GM18951 (cell line): ENCODE results near the gene GATA5.

ENCODE experiments used
- POLR2A ChIP-seq: IDR thresholded peaks from 4 replicates; pipeline ENCODE4 v1.6.1; 2011; ENCODE audit warnings: mild to moderate bottlenecking; ENCODE audit not compliant: insufficient read length, insufficient read depth; ENCODE audit errors: extremely low read depth
- in situ Hi-C: fragments of 300-500 bp; cut with MboI; formaldehyde crosslinking; loops from one replicate; pipeline ENCODE4 v1.12.0; 2022; ENCODE audit warnings: low sequenced_read_pairs, mixed read lengths, inconsistent platforms; ENCODE audit not compliant: unreplicated experiment

Gene GATA5

GRCh38 chr20:62479156-62479555 lies 3.4 kb upstream of the GATA5 start:
- TF ChIP-seq POLR2A: no peak
- in situ Hi-C loops: no loop called here

GRCh38 chr20:62477669-62478455 lies 2.1 kb upstream of the GATA5 start:
- no peak for TF ChIP-seq POLR2A
- in situ Hi-C loops: no loop called here

GRCh38 chr20:62476056-62476838 lies 452 bp upstream of the GATA5 start:
- TF ChIP-seq POLR2A: no peak
- in situ Hi-C loops: no loop called here

GRCh38 chr20:62475027-62475771 lies 596 bp downstream of the GATA5 start:
- in situ Hi-C loops: no loop called here
- no peak for TF ChIP-seq POLR2A

- TF ChIP-seq POLR2A: no peak
- in situ Hi-C loops: no loop called here
These were observed 1.2 kb downstream of the GATA5 start for GRCh38 chr20:62474604-62475026.

- TF ChIP-seq POLR2A: no peak
- in situ Hi-C loops: no loop called here
These were observed 1.8 kb downstream of the GATA5 start for GRCh38 chr20:62473717-62474603.

GRCh38 chr20:62472941-62473585 lies 2.7 kb downstream of the GATA5 start:
- TF ChIP-seq POLR2A: no peak
- in situ Hi-C loops: no loop called here

GRCh38 chr20:62472138-62472940 lies 3.5 kb downstream of the GATA5 start:
- TF ChIP-seq POLR2A: no peak
- in situ Hi-C loops: no loop called here

- in situ Hi-C loops: no loop called here
- no peak for TF ChIP-seq POLR2A
These were observed 5.3 kb downstream of the GATA5 start for GRCh38 chr20:62470459-62470858.

- in situ Hi-C loops: no loop called here
- TF ChIP-seq POLR2A: no peak
These were observed 5.8 kb downstream of the GATA5 start for GRCh38 chr20:62470001-62470400.

- TF ChIP-seq POLR2A: no peak
- in situ Hi-C loops: no loop called here
These were observed 6.4 kb downstream of the GATA5 start for GRCh38 chr20:62469352-62469751.
